ENCODE measurements around the gene WASHC3.
"Not testable (repeated sequence)": the region's sequence is repeated elsewhere in the genome, so short reads cannot be mapped to it uniquely, and the experiment has no call there.

WASHC3 gene

GRCh38 chr12:102061560-102062418 is at the start of gene WASHC3:
TSS of gene WASHC3 (minus strand) at chr12:102061991. CDS start at chr12:102061962, 29 bp downstream.
- DNase-seq, result peak; percentile 95

- no peak for DNase-seq
Observed at GRCh38 chr12:102110782-102111181, 49.0 kb upstream of the WASHC3 start.

GRCh38 chr12:102107970-102108369 is 46.2 kb upstream of the WASHC3 start:
- no peak for DNase-seq

- DNase-seq, result no peak
Observed at GRCh38 chr12:102106905-102107304, 45.1 kb upstream of the WASHC3 start.

GRCh38 chr12:102096855-102097254 is 35.1 kb upstream of the WASHC3 start:
- no peak for DNase-seq

- peak; percentile 37 for DNase-seq
Observed at GRCh38 chr12:102095677-102096263, 34.0 kb upstream of the WASHC3 start.

- no peak for DNase-seq
Observed at GRCh38 chr12:102093319-102093718, 31.5 kb upstream of the WASHC3 start.

- DNase-seq, result not testable (repeated sequence)
Observed at GRCh38 chr12:102089228-102089835, 27.5 kb upstream of the WASHC3 start.

GRCh38 chr12:102080842-102081241 is 19.1 kb upstream of the WASHC3 start:
- no peak for DNase-seq

GRCh38 chr12:102072092-102072491 is 10.3 kb upstream of the WASHC3 start:
- not testable (repeated sequence) for DNase-seq

GRCh38 chr12:102069707-102070106 is 7.9 kb upstream of the WASHC3 start:
- no peak for DNase-seq

GRCh38 chr12:102067574-102068258 is 5.9 kb upstream of the WASHC3 start:
- no peak for DNase-seq

- DNase-seq, result no peak
Observed at GRCh38 chr12:102064476-102064875, 2.7 kb upstream of the WASHC3 start.

- DNase-seq, result no peak
Observed at GRCh38 chr12:102063069-102063468, 1.3 kb upstream of the WASHC3 start.

GRCh38 chr12:102062419-102062806 is 622 bp upstream of the WASHC3 start:
- DNase-seq, result no peak

GRCh38 chr12:102061096-102061559 is 663 bp downstream of the WASHC3 start:
- DNase-seq, result no peak

GRCh38 chr12:102059343-102059742 is 2.4 kb downstream of the WASHC3 start:
- DNase-seq, result no peak

- no peak for DNase-seq
Observed at GRCh38 chr12:102054345-102054744, 7.4 kb downstream of the WASHC3 start.

- DNase-seq, result no peak
Observed at GRCh38 chr12:102053062-102053349, 8.8 kb downstream of the WASHC3 start.

GRCh38 chr12:102052192-102053061 is 9.4 kb downstream of the WASHC3 start:
- no peak for DNase-seq

- no peak for DNase-seq
Observed at GRCh38 chr12:102051431-102051965, 10.3 kb downstream of the WASHC3 start.
